Nucleus accumbens (tissue), 56 donors: ENCODE measurements around the gene MOK.
A peak's percentile ranks its signal among the peaks of the same experiment; 100 is the strongest.
"Not testable (repeated sequence)": the region's sequence is repeated elsewhere in the genome, so short reads cannot be mapped to it uniquely, and the experiment has no call there.

Experiments
- DNase-seq, 56 donors: peaks; one replicate each; lab custom pipeline; 2025; lab: John Stamatoyannopoulos, UW

Gene MOK

DNA sequence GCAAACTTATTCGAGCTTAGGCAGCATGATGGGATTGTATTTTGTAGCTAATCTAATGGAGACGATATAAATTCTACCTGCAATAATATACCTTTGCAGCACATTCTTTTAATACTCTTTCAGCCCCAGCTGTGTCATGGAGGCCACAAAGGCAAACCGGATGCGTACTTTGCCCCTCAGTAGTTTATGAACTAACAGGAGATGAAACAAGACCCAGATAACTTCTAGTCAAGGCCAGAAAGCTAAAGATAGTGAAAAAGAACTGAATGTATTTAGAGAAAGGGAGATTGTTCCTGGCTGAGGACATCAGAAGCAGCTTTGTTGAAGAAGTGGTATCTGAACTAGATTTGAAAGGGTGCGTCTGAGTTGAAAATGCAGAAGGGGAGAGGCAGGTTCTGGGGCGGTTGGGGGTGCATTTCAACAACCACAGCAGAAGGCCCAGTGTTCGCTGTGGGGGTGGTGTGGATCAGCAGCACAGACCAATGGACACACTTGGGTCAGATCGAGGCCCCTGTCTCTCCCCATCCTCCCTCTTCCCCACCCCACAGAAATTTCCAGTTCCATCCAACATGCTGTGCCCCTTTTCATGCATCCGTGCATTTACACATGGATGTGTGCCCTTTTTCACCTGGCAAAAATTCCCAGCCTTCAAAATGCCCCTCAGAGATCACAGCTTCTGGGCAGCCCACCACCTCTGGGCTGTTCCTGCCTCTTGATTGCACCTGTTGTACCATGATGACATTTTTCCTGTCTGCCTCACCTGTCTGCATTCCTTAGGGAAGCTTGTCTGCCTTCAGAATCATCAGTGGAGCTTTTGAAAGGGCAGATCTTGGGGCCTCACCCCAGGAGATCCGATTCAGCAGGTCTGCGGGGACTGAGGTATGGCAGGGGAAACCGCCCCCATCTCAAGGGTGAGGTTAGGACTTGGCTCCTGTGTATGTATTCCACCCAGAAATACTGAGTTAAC, 16.8 kb upstream of the MOK start:
- DNase-seq: no peak

DNA sequence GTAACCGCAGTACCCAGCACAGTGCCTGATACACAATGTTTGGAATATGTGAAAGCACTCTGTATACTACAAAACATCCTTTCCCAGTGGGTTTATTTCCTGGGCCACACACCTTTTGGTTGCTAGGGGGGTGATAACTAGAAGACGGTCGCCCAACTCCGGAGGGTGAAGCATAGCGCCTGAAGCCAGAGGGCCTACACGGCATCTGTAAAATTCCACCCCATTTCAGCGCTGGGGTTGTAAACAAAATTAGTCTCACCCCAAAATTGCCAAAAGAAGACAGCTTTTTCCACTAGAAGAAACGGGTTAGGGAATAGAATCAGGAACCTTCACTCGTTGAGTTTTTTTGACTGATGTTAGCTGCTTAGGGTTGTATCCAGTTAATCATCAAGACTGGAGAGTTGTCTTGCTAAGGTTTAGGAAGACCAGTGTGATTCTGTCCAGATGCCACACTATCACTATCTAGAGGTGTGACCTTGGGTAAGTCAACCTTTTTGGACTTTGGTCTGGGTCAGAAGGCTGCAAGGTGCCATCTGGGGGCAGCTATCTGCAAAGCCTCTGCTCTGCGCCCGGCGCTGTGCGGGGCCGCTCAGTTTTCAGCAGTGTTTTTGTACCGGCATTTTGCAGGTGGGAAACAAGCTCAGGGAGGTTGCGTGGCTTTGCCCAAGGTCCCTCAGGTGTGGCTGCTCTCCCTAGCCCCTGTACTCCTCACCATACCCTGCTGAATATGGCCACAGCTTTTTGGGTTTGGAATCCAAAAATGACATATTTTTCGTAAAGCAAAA, 15.9 kb upstream of the MOK start:
- DNase-seq: no peak

DNA sequence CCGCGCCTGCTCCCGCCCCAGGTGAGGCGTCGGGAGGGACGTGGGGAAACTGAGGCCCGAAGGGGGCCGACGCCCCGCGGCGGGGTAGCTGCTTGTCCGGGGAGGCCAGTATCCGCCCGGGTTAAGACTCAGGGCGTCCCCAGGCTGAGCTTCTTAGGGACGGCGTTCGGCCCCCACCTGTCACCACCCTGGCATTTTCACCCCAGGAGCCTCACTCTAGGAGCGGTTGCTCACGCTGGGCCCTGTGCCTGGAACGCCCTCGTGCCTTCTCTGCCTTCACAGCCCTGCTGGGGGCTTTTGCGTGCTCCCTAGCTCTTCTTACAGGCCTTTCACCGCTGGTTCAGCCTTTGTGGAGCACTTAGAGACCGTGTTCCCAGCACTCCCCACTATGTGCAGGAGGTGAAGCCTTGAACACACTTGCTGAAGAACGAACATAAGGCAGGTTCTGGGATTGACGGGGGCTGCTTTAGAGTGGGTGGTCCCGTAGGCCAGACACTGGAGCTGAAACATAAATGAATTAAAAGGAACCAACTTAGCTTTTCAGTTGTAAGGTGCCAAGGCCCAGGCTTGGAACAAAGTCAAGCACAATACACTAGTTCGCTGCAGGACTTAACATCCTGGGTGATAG, 15.2 kb upstream of the MOK start:
- peak in 38 of 56 donors; percentile 11 to 58 (median 32) for DNase-seq

DNA sequence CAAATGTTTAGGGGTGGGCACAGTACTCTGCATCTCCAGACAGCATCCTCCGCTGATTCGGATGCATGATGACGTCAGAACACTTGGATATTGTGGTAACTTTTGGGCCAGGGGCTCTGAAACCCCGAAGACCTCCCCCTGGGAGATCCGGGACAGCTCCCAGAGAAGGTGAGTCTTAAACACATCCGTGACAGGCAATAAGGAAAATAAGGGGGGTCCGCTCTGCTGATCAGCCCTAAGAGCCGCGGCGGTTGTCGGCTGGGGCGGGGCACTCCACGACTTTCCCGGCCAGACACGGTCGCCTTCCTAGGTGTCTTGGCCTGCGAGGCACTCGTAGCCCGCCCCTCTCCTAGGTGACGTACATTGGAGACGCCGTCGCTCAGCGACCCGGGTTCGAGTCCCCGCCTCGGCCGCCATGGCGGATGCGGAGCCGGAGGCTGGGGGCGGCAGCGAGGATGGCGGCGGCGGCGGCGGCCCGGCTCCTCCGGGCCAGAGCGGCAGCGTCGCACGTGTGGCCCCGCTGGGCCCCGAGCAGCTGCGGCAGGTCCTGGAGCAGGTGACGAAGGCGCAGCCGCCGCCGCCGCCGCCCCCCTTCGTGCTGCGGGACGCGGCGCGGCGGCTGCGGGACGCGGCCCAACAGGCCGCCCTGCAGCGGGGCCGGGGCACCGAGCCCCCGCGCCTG, 14.5 kb upstream of the MOK start, which contains the start of gene ZNF839:
Gene ZNF839, plus strand, starts transcription at position 396 of the 682 bp plus-strand sequence. Its CDS starts 20 bp downstream, at position 416.
- DNase-seq: peak; percentile 23 to 94 (median 81)

DNA sequence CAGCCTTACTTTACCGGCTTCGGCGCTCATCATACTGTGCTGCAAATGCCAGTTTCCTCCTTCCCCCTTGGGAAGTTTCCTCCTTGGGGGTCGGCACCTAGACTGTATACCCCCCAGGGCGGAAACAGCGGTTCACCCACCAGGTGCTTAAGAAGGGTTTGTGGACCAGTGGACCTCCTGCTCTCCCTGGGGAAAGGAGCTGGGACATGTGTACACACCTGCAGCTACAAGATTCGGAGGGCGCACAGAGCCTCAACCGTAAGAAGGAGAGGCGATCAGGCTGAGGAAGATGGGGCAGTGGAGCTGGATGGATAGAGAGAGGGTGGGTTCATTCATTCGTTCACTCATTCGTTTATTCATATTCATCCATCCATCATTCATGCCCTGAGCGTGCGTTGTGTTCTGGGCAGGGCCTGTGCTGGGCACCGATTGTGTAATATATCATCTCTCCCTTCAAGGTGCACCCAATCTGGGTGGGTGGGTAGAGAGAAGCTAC, 13.9 kb upstream of the MOK start:
- peak in 1 of 56 donors; percentile 48 for DNase-seq

DNA sequence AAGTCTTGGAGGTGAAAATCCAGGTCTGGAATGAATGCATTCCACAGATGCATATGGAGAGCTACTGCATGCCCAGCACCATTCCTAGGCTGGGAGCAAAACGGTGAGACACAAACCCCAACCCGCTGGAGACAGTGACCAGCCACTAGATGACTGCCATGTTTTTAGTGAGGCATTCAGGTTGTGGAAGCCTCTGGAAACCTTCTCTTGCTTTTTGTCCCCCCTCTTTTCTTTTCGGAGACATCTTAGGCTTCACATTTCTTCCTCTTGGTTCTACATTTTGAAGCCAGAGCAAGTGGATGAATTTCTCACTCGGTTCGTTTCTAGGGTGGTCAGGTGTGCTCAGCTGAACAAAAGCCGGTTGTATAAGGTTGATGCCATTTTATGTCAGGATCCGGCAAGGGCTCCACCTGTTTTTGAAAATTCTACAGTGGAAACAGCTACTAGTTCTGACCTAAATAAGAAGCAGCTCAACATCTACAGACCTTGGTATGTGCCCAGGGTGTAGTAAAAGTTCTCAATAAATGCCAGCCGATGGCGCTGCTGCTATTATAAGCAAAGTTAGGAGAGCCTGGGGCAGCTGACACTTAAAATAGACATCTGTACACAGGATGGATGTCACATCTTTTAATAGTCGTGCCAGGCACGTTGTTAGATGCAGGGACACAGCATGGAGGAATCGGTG, 12.7 kb upstream of the MOK start:
- DNase-seq: peak in 11 of 56 donors; percentile 12 to 53 (median 31)

DNA sequence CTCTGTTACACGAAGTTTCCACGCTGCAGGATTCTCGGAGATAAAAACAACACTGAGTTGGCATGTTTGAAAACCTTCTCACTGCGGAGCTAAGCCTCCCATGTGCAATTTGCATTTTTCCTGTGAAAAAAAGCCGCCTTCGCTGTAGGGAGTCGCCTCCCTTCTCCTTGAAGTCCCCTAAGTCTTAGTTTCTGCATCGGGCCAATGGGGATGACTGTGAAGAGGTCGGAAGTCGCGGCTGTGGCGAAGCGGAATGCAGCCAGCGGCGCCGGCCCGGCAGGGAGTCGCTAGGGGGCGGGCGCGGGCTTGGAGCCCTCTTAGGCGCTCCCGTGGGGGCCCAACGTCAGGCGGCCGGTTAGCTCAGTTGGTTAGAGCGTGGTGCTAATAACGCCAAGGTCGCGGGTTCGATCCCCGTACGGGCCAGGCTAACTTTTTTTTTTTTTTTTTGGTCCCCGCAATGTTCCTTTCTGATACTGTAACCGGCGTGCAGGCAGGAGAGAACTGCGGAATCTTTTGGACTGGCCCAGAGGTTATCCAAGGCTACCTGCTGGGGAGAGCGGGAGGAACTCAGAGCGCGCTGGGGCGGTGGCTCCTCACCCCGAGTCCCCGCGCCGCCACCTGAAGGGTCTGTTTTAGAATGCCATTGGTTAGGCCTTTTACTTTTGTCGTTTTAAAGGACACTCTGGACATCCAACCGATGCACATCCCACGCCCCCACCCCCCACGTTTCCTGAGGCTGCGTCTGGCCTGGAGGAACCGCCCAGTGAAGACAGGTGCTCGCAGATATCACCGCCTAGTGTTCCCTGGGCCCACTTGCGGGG, 12.0 kb upstream of the MOK start:
- DNase-seq: peak in 55 of 56 donors; percentile 53 to 96 (median 89)

DNA sequence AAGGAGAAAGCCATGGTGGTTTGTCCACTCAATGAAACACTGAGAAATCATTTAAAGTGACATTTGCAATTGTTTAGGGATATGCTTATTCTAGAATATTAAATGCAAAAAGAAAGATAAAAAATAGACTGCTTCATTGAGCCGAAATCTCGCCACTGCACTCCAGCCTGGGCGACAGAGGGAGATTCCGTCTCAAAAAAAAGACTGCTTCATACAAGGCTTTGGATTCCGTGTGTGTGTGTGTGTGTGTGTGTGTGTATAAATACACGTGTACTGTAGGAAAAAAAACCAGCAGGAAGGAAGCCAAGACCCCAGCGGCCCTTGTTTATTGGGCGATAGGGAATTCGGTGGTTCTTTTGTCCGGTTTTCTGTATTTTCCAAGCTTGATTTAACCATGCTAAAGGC, 11.4 kb upstream of the MOK start:
- DNase-seq: peak in 7 of 56 donors; percentile 37 to 68 (median 46)

DNA sequence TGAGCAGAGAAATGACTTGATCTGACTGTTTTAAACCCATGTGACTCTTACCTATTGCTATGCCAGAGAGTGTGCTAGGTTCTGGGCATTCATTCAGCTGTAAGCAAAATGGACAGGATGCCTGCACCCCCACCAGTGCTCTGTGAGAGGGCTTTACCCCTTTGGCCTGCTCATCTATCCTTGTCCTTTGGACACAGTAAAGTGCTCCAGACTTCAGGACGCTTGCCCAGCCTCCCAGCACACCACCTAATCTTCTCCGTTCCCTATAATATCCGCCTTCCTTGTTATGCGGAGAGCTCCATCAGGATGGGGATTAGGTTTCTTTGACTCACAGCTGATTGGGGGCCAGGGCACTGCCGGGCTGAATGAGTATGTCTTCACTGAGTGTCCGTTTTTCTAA, 10.2 kb upstream of the MOK start:
- peak in 3 of 56 donors; percentile 7 to 19 (median 16) for DNase-seq

DNA sequence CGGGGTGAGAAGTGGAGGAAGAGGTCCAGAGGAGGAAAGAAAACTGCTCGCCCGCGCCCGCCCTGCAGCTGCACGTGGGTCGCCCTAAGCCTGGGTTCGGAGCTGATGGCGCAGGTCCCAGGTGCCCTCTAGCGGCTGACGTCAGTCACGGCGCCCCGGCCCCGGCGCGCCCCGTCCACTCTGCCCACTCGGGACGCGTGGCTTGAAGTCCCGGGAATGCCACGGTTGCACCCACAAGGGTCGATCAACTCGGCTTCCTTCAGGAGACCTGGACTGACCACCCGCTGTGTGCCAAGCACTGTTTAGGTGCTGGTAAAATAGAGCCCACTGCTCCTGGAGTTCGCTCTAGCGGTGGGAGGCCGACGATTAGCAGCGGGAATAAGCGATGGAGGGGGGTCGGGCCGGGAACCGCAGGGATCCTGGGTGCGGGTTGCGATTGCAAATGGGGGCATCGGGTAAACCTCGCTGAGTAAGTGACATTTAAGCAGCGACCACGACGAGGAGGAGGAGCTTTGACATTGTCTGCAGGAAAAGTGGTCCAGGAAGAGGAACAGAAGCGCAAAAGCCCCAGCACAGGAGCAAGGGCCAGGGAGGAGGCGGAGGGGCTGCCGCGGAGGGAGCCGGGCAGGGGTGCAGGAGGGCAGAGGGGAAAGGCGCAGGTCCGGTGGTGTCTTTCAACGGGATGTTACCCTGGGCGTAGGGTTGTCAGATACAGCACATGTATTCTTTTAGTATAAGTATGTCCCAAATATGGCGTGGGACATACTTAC, 9.5 kb upstream of the MOK start:
- DNase-seq: peak in 54 of 56 donors; percentile 27 to 91 (median 76)

DNA sequence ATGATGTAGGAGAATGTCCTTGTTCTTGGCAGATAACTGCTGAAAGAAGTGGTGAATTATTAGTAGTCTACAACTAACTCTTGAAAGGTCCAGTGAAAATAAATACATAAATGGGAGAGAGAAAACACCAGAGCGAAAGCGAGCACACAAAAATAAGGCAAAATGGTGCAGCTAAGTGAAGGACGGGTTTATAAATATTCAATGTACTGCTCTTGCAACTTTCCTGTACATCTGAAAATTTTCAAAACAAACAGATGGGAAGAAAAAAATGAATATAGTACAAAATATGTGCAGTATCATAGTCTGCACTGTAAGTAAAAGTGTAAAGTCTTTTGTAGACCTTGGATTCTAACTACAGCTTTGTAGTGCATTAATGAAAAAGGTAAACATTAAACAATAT, 1.3 kb downstream of the MOK start:
- DNase-seq: no peak

DNA sequence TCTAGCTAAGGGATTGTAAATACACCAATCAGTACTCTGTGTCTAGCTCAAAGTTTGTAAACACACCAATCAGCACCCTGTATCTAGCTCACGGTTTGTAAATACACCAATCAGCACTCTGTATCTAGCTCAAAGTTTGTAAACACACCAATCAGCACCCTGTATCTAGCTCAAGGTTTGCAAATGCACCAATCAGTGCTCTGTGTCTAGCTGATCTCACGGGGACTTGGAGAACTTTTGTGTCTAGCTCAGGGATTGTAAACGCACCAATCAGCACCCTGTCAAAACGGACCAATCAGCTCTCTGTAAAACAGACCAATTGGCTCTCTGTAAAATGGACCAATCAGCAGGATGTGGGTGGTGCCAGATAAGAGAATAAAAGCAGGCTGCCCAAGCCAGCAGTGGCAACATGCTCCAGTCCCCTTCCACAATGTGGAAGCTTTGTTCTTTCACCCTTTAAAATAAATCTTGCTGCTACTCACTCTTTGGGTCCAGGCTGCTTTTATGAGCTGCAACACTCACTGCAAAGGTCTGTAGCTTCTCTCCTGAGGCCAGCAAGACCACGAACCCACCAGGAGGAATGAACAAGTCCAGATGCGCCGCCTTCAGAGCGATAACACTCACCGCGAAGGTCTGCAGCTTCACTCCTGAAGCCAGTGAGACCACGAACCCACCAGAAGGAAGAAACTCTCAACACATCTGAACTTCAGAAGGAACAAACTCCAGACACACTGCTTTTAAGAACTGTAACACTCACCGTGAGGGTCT, 6.5 kb downstream of the MOK start:
- DNase-seq: not testable (repeated sequence)

DNA sequence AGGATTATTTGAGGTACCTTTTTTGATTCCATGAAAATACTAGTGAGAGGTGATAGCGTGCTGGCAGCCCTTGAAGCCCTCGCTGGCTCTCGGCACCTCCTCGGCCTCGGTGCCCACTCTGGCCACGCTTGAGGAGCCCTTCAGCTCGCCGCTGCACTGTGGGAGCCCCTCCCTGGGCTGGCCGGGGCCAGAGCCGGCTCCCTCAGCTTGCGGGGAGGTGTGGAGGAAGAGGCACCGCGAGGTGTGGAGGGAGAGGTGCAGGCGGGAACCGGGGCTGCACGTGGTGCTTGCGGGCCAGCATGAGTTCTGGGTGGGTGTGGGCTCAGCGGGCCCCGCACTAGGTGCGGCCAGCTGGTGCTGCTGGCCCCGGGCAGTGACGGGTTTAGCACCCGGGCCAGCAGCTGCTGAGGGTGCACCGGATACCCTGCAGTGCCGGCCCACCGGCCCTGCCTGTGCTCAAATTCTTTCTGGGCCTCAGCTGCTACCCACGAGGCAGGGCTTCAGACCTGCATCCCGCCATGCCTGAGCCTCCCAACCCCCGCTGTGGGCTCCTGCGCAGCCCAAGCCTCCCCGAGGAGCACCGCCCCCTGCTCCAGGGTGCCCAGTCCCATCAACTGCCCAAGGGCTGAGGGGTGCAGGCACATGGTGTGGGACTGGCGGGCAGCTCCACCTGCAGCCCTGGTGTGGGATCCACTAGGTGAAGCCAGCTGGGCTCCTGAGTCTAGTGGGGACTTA, 7.4 kb downstream of the MOK start:
- no peak for DNase-seq

DNA sequence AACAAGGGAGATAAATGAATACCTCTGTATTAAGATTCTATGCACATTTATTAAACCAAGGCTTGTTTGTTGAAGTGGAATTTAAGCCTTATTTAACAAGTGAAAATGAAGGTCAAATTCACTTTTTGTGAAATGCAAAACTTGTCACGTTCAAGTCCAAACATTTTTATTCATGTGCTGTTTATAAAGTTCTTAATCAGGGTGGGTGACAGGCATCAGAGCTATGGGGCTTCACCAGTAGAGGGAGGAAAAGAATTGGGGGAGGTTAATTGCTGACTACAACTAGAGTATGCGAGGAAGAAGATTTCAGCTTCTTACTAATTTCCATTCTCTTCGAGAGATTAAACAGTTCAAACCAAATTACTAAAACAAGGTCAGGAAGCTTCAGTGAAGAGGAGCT, 9.7 kb downstream of the MOK start:
- DNase-seq: no peak

DNA sequence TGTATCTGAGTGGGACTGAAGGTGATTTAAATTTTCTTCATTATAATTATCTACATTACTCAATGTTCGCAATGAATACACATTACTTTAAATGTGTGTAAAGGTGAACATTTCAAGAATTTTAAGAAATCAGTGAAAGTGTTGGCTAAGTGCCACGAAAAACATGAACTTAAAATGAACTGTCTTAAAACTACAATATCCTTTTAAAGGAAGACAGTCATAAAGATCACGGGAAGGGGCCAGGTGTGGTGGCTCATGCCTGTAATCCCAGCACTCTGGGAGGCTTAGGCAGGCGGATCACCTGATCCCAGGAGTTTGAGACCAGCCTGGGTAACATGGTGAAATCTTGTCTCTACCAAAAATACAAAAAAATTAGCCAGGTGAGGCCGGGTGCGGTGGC, 11.2 kb downstream of the MOK start:
- no peak for DNase-seq

DNA sequence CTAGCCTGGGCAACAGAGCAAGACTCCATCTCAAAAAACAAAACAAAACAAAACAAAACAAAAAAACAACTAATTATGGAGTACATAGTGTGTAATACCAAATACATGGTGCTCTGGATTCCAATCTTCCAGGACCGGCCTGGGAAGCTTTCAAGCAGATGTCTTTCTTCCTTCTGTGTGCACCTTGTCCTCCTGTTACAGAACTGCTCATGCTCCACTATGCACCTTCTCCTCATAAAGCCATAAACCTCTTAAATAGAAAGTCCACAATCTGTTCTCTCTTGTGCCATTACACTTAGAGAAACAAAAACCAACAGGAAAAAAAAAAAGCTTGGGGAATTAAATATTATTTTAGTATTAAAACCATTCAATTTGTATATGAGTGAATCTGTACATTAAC, 12.5 kb downstream of the MOK start:
- DNase-seq: no peak
